C4-2B (cell line): Measurements from ENCODE around the gene TRNP1.

Source experiments
- ZFX ChIP-seq: fragments of 450-650 bp; IDR thresholded peaks from 2 replicates; pipeline ENCODE4 v1.6.1; 2017
- TF ChIP-seq, protein P1 (sequence below): fragments of 450-650 bp; conservative IDR thresholded peaks from 2 replicates; pipeline ENCODE4 v1.5.1; 2017; ENCODE audit warnings: mild to moderate bottlenecking

DNA sequence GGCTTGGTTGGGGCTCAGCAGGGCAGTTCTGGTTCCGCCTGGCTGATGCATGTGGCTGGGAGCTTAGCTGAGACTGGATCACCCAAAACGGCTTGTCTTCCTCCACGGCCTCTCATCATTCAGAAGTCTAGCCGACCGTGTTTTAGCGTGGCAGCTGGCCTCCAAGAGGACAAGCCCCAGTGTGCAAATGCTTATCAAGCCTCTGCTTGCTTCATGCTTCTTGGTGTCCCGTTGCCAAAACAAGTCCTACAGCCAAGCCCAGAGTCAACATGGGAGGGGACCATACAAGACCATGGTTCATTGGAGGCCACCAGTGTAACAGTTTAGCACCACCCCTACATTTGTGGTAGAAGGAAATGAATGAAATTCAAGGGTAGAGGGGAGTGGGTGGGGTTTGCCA, 22.7 kb upstream of the TRNP1 start:
- TF ChIP-seq, protein P1, sequence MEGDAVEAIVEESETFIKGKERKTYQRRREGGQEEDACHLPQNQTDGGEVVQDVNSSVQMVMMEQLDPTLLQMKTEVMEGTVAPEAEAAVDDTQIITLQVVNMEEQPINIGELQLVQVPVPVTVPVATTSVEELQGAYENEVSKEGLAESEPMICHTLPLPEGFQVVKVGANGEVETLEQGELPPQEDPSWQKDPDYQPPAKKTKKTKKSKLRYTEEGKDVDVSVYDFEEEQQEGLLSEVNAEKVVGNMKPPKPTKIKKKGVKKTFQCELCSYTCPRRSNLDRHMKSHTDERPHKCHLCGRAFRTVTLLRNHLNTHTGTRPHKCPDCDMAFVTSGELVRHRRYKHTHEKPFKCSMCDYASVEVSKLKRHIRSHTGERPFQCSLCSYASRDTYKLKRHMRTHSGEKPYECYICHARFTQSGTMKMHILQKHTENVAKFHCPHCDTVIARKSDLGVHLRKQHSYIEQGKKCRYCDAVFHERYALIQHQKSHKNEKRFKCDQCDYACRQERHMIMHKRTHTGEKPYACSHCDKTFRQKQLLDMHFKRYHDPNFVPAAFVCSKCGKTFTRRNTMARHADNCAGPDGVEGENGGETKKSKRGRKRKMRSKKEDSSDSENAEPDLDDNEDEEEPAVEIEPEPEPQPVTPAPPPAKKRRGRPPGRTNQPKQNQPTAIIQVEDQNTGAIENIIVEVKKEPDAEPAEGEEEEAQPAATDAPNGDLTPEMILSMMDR: no peak
- TF ChIP-seq ZFX: no peak
